Liver (tissue), 9 donors: ENCODE results near the gene SH3D21. TPM values are rescaled to one million over a fixed set of nuclear protein-coding genes. Genes with fewer than 3 reads are reported as not detected.
A peak's percentile ranks its signal among the peaks of the same experiment; 100 is the strongest.

ENCODE experiments used
- DNase-seq: peaks from one replicate; pipeline ENCODE4 v3.0.0-alpha.2; 2017; ENCODE audit warnings: low spot score
- H3K27ac ChIP-seq, 2 donors: one replicate each; pipeline ENCODE4 v1.7.0; 2013; ENCODE audit warnings: inconsistent platforms in 2 of 2, low read length in 2 of 2, control low read depth in 1 of 2, low read depth in 1 of 2, mild to moderate bottlenecking in 1 of 2
- H3K27me3 ChIP-seq, 4 donors: one replicate each; pipeline versions ENCODE4 v1.6.1 to v1.7.0; 2013; ENCODE audit warnings: low read length in 3 of 4, inconsistent platforms in 1 of 4, mild to moderate bottlenecking in 1 of 4, moderate library complexity in 1 of 4; ENCODE audit not compliant: control insufficient read depth in 4 of 4, insufficient read depth in 4 of 4
- H3K36me3 ChIP-seq, 4 donors: one replicate each; pipeline versions ENCODE4 v1.6.1 to v1.7.0; 2013; ENCODE audit warnings: low read length in 3 of 4, mild to moderate bottlenecking in 3 of 4, low read depth in 1 of 4, moderate library complexity in 1 of 4; ENCODE audit not compliant: control insufficient read depth in 4 of 4, insufficient read depth in 3 of 4
- H3K4me1 ChIP-seq, 4 donors: one replicate each; pipeline versions ENCODE4 v1.6.1 to v1.7.0; 2013; ENCODE audit warnings: low read length in 3 of 4, mild to moderate bottlenecking in 3 of 4, moderate library complexity in 1 of 4; ENCODE audit not compliant: control insufficient read depth in 4 of 4, insufficient read depth in 4 of 4
- H3K4me3 ChIP-seq, 3 donors: one replicate each; pipeline versions ENCODE4 v1.6.1 to v1.7.0; 2013; ENCODE audit warnings: low read length in 3 of 3, control low read depth in 1 of 3, low read depth in 1 of 3, mild to moderate bottlenecking in 1 of 3
- H3K9ac ChIP-seq, 2 donors: one replicate each; pipeline ENCODE4 v1.7.0; 2013; ENCODE audit warnings: low read length in 2 of 2, mild to moderate bottlenecking in 2 of 2, moderate library complexity in 2 of 2, control low read depth in 1 of 2, low read depth in 1 of 2
- H3K9me3 ChIP-seq, 4 donors: one replicate each; pipeline versions ENCODE4 v1.6.1 to v1.7.0; 2013; ENCODE audit warnings: low read length in 3 of 4; ENCODE audit not compliant: control insufficient read depth in 4 of 4
- FOXA1 ChIP-seq: IDR thresholded peaks from 2 replicates; pipeline ENCODE4 v1.6.1; 2016; ENCODE audit warnings: antibody characterized with exemption
- GABPA ChIP-seq, 2 donors: IDR thresholded peaks in 1 of 2; conservative IDR thresholded peaks in 1 of 2; 2 replicates each; pipeline ENCODE4 v1.6.1; 2016; ENCODE audit warnings: antibody characterized with exemption in 2 of 2, mild to moderate bottlenecking in 1 of 2, moderate library complexity in 1 of 2
- HNF4A ChIP-seq, 2 donors: conservative IDR thresholded peaks; 2 replicates each; pipeline ENCODE4 v1.6.1; 2016; ENCODE audit warnings: antibody characterized with exemption in 2 of 2, mild to moderate bottlenecking in 2 of 2
- JUND ChIP-seq, 2 donors: IDR thresholded peaks; 2 replicates each; pipeline ENCODE4 v1.6.1; 2016; ENCODE audit warnings: antibody characterized with exemption in 2 of 2
- MAX ChIP-seq: IDR thresholded peaks from 2 replicates; pipeline ENCODE4 v1.6.1; 2016; ENCODE audit warnings: antibody characterized with exemption
- NR2F2 ChIP-seq: IDR thresholded peaks from 2 replicates; pipeline ENCODE4 v1.6.1; 2016; ENCODE audit warnings: antibody characterized with exemption
- RAD21 ChIP-seq, 2 donors: IDR thresholded peaks; 2 replicates each; pipeline ENCODE4 v1.6.1; 2016; ENCODE audit warnings: antibody characterized with exemption in 2 of 2, mild to moderate bottlenecking in 2 of 2
- REST ChIP-seq: IDR thresholded peaks from 2 replicates; pipeline ENCODE4 v1.6.1; 2016; ENCODE audit warnings: antibody characterized with exemption, mild to moderate bottlenecking
- RXRA ChIP-seq, 2 donors: IDR thresholded peaks; 2 replicates each; pipeline ENCODE4 v1.6.1; 2017 to 2018; ENCODE audit warnings: antibody characterized with exemption in 2 of 2, mild to moderate bottlenecking in 1 of 2
- SP1 ChIP-seq: IDR thresholded peaks from 2 replicates; pipeline ENCODE4 v1.6.1; 2018; ENCODE audit warnings: antibody characterized with exemption, mild to moderate bottlenecking
- TAF1 ChIP-seq: conservative IDR thresholded peaks from 2 replicates; pipeline ENCODE4 v1.6.1; 2016; ENCODE audit warnings: antibody characterized with exemption, mild to moderate bottlenecking
- YY1 ChIP-seq: IDR thresholded peaks from 2 replicates; pipeline ENCODE4 v1.6.1; 2016; ENCODE audit warnings: antibody characterized with exemption, mild to moderate bottlenecking
- WGBS: extraction: QIAGEN DNeasy Blood & Tissue Kit; methylation state at CpG from one replicate; pipeline ENCODE4 v1.1.7; 2013; 5-methylcytosine and 5-hydroxymethylcytosine counted together
- polyA plus RNA-seq, 2 donors: library from polyadenylated mRNA; stranded (reverse) in 1 of 2; unstranded in 1 of 2; fragments of 200-250 nt in 1 of 2; fragments of >200 nt in 1 of 2; fragmentation: Nextera tagmentation in 1 of 2; extraction: Ambion mirVana in 1 of 2; gene quantifications; one replicate each; pipeline versions ENCODE4 v1.2.1 to v1.2.3, GENCODE V29; 2013 to 2015
- total RNA-seq, 2 donors: library from RNA; depleted of rRNA; stranded (reverse); fragments of >200 nt; gene quantifications; one replicate each; pipeline ENCODE4 v1.2.3, GENCODE V29; 2014
- donor health status: healthy.
- donor health status: healthy.
- donor health status: healthy.
- donor health status: healthy.
- donor health status: healthy.

Gene SH3D21
- total and polyA plus RNA-seq, 4 donors, result 0.29 to 1.0 (median 0.41) TPM

- no peak overlapping the region for H3K9ac ChIP-seq
- H3K36me3 ChIP-seq, result peaks cover 0 to 3% (median 0%) of the 10 kb centered on the region in 4 donors
- TF ChIP-seq MAX (no peak), NR2F2 (no peak)
- H3K9me3 ChIP-seq, result no peaks in the 10 kb centered on the region
- no peak overlapping the region for H3K27ac ChIP-seq
- no peaks in the 10 kb centered on the region for H3K27me3 ChIP-seq
- no peak overlapping the region for H3K4me3 ChIP-seq
- H3K4me1 ChIP-seq, result peaks cover 3 to 15% (median 11%) of the 10 kb centered on the region in 4 donors
- no peak for DNase-seq
- 99% methylated on average over 7 of the region's 7 CpGs for WGBS
Observed at GRCh38 chr1:36309397-36309796, 3.2 kb downstream of the SH3D21 start.

GRCh38 chr1:36320291-36320761 lies 14.2 kb downstream of the SH3D21 start:
- Histone ChIP-seq H3K9me3 (no peaks in the 10 kb centered on the region), H3K27me3 (no peaks in the 10 kb centered on the region), H3K9ac (no peak overlapping the region), H3K27ac (peak overlapping the region in 1 of 2 donors; percentile 78), H3K36me3 (no peaks in the 10 kb centered on the region), H3K4me3 (no peak overlapping the region), H3K4me1 (peaks cover 5 to 25% (median 13%) of the 10 kb centered on the region in 4 donors)
- WGBS, result 60% methylated on average over 16 of the region's 16 CpGs
- TF ChIP-seq HNF4A (conservative IDR thresholded peaks at IDR 0.05), result no peak
- no peak for TF ChIP-seq YY1
- no peak for TF ChIP-seq SP1
- no peak for TF ChIP-seq JUND (IDR thresholded peaks at IDR 0.05)
- DNase-seq, result no peak

GRCh38 chr1:36320767-36321118 lies 14.6 kb downstream of the SH3D21 start:
- H3K4me3 ChIP-seq, result peak overlapping the region in 1 of 3 donors; percentile 14
- no peak for DNase-seq
- no peaks in the 10 kb centered on the region for H3K36me3 ChIP-seq
- H3K27me3 ChIP-seq, result no peaks in the 10 kb centered on the region
- TF ChIP-seq FOXA1 (no peak), JUND (IDR thresholded peaks at IDR 0.05) (no peak), MAX (no peak), SP1 (no peak), YY1 (no peak), GABPA (IDR thresholded peaks at IDR 0.05 in 1 of 2, conservative IDR thresholded peaks at IDR 0.05 in 1 of 2) (no peak), RAD21 (IDR thresholded peaks at IDR 0.05) (no peak), TAF1 (no peak), REST (no peak), RXRA (IDR thresholded peaks at IDR 0.05) (no peak), HNF4A (conservative IDR thresholded peaks at IDR 0.05) (no peak)
- 37% methylated on average over 23 of the region's 23 CpGs for WGBS
- no peak overlapping the region for H3K9ac ChIP-seq
- peak overlapping the region; percentile 3 to 78 for H3K27ac ChIP-seq
- H3K9me3 ChIP-seq, result no peaks in the 10 kb centered on the region
- H3K4me1 ChIP-seq, result peaks cover 5 to 25% (median 13%) of the 10 kb centered on the region in 4 donors
